Smooth muscle cell of the umbilical artery (primary cell): Measurements from ENCODE around the gene CNOT8. TPM values are rescaled to one million over a fixed set of nuclear protein-coding genes. Genes with fewer than 3 reads are reported as not detected.

Source experiments
- total RNA-seq: library from RNA; depleted of rRNA; stranded (reverse); fragments of >200 nt; gene quantifications from 2 replicates; pipeline ENCODE4 v1.2.3, GENCODE V29; 2014

Gene CNOT8
- total RNA-seq: 68.3 and 91.8 TPM in 2 replicates

DNA sequence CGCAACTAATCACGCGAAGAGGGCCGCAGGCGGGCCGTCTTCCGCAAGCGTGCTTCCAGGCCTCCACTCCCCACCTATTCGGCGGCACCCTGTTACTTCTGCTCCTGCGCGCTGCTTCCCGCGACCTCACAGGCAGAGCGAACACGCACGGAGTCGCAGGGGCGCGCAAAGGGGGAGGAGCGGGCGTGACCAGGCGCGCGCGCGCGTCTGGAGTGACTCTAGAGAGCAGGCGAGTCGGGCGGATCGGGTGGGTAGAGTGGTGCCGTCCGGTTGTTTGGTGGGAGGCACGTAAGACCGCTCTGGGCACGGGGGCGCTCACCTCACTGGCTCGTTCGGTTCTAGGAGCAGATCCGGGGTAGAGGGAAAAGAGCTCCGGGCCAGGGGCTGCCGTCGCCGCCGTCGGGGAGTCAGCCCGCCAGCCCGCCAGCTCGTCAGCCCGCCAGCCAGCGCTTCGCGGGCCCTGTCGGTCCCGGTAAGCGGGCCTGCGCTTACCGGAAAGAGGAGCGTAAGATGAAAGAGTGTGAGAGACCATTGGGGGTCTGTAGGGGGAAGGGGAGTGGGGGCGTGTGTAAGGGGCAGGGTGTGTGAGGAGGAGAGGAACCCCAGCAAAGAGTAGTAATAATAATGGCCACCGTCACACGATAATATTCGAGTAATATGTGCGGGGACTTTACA lies at the start of gene CNOT8:
TSS of gene CNOT8 (plus strand) at position 331 of the 675 bp plus-strand sequence. CDS start 4,652 bp downstream, outside the sequence.

GRCh38 chr5:154850255-154851062 lies 8.0 kb upstream of the CNOT8 start, which contains the start of gene FAXDC2:
Gene FAXDC2, minus strand, starts transcription at chr5:154850603. Its CDS starts 12,425 bp downstream, at chr5:154838178.

Other genes with a start within 250 kb of the CNOT8 start
- gene LARP1, start 103.2 kb upstream of the CNOT8 start, total RNA-seq: 64.7 and 95.6 TPM in 2 replicates
- gene FAXDC2, start 8.0 kb upstream of the CNOT8 start, total RNA-seq: 4.2 and 5.9 TPM in 2 replicates
- 14.0 and 26.5 TPM in 2 replicates for gene GEMIN5, start 79.6 kb downstream of the CNOT8 start, total RNA-seq
- 11.3 and 15.9 TPM in 2 replicates for gene MRPL22, start 82.4 kb downstream of the CNOT8 start, total RNA-seq
- 0.09 TPM in 1 of 2 replicates, not detected in the other for gene KIF4B, start 155.1 kb downstream of the CNOT8 start, total RNA-seq